ENCODE measurements around the gene EPHA5. TPM values are rescaled to one million over a fixed set of nuclear protein-coding genes. Genes with fewer than 3 reads are reported as not detected.
"Not testable (repeated sequence)": the region's sequence is repeated elsewhere in the genome, so short reads cannot be mapped to it uniquely, and the experiment has no call there.

Gene EPHA5
- total RNA-seq, 1 donor from 2014 or later = 1.2 TPM

DNA sequence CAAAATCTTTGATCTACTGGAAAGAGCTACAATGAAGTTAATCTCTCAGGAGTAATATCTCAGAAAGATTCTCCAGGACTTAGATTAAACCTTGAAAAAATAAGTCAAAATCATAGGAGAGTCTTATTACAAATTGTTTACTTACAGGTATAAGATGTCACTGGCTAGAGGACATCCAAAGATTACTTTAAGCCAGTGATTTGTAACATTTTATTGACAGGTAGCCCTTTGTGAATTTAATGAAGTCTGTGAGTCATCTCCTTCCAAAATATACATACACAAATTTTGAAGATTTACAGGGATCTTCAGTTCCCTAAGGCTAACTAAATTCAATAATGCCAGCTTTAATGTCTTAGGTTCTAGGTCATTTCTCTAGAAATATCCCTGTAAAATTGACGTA lies 359.7 kb downstream of the EPHA5 start:
- Histone ChIP-seq H3K27me3 (no peaks in the 10 kb centered on the region), H3K4me1 (no peaks in the 10 kb centered on the region), H3K9me3 (no peaks in the 10 kb centered on the region), H3K27ac (no peak overlapping the region), H3K36me3 (no peaks in the 10 kb centered on the region), H3K4me3 (no peak overlapping the region)
- no peak for DNase-seq (ENCODE audit: extremely low spot score in 2 of 2)
- TF ChIP-seq POLR2A (IDR thresholded peaks at IDR 0.05) = no peak
- intact Hi-C loops (cut with DNase I) = no loop called here

DNA sequence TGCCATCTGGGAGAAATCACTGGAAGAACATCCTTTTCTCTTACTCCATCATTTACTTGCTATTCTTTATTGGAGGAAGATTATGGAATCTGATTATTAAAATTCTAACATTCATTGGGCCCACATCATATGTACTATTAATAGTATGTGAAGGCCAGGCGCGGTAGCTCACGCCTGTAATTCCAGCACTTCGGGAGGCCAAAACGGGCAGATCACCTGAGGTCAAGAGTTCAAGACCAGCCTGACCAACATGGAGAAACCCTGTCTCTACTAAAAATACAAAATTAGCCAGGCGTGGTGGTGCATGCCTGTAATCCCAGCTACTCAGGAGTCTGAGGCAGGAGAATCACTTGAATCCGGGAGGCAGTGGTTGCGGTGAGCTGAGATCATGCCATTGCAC lies 361.7 kb downstream of the EPHA5 start:
- H3K27ac ChIP-seq; H3K4me3 ChIP-seq; DNase-seq (ENCODE audit: extremely low spot score in 2 of 2); H3K9me3 ChIP-seq; H3K27me3 ChIP-seq; H3K4me1 ChIP-seq; intact Hi-C loops (cut with DNase I); H3K36me3 ChIP-seq: not testable (repeated sequence)

DNA sequence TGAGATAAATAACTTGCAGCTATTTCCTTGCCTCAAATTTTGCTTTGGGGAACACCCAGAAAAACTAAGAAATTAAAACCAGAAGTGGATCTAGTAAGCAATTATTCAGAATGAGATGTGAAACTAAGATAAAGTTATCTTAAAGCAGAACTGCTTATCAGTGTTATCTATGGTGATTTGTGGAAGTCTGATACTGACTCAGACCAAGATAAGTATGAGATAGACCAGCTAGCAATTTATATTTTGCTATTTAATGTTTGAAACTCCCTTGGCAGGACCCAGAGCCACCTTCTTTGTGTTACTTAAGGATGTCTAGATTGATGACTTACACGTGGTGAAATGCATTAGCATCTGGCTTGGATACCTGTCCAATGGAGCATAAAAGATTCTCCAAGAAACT lies 368.1 kb downstream of the EPHA5 start:
- Histone ChIP-seq H3K4me1 (no peaks in the 10 kb centered on the region), H3K27ac (no peak overlapping the region), H3K36me3 (no peaks in the 10 kb centered on the region), H3K4me3 (no peak overlapping the region), H3K27me3 (no peaks in the 10 kb centered on the region), H3K9me3 (no peaks in the 10 kb centered on the region)
- intact Hi-C loops (cut with DNase I) = no loop called here
- TF ChIP-seq, protein P1, sequence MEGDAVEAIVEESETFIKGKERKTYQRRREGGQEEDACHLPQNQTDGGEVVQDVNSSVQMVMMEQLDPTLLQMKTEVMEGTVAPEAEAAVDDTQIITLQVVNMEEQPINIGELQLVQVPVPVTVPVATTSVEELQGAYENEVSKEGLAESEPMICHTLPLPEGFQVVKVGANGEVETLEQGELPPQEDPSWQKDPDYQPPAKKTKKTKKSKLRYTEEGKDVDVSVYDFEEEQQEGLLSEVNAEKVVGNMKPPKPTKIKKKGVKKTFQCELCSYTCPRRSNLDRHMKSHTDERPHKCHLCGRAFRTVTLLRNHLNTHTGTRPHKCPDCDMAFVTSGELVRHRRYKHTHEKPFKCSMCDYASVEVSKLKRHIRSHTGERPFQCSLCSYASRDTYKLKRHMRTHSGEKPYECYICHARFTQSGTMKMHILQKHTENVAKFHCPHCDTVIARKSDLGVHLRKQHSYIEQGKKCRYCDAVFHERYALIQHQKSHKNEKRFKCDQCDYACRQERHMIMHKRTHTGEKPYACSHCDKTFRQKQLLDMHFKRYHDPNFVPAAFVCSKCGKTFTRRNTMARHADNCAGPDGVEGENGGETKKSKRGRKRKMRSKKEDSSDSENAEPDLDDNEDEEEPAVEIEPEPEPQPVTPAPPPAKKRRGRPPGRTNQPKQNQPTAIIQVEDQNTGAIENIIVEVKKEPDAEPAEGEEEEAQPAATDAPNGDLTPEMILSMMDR (IDR thresholded peaks at IDR 0.05) = no peak
- TF ChIP-seq POLR2AphosphoS5 (IDR thresholded peaks at IDR 0.05; ENCODE audit: insufficient read depth in 1 of 2, low read depth in 1 of 2) (no peak), POLR2A (IDR thresholded peaks at IDR 0.05) (no peak)
- no peak for DNase-seq (ENCODE audit: extremely low spot score in 2 of 2)

DNA sequence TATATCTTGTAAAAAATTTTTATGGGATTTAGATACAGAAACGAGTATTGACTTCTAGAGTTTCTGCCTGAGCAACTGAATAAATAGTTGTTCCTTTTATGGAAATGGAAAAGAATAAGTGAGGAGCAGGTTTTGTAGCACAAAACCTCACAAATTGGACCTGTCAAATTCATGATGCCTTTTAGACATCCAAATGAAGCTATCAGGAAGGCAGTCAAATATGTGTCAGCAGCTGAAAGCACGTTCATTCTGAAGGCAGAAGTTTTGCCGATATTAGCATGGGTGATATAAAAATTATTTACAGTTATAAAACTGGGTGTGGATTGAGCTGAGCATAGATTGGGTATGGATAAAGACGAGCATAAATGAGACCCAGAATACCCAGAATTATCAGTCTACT lies 374.0 kb downstream of the EPHA5 start:
- no peak for DNase-seq (ENCODE audit: extremely low spot score in 2 of 2)
- intact Hi-C loops (cut with DNase I) = no loop called here
- Histone ChIP-seq H3K36me3 (no peaks in the 10 kb centered on the region), H3K27ac (no peak overlapping the region), H3K4me3 (no peak overlapping the region), H3K4me1 (no peaks in the 10 kb centered on the region), H3K27me3 (no peaks in the 10 kb centered on the region), H3K9me3 (no peaks in the 10 kb centered on the region)
- no peak for TF ChIP-seq POLR2AphosphoS5 (IDR thresholded peaks at IDR 0.05; ENCODE audit: insufficient read depth in 1 of 2, low read depth in 1 of 2)
- no peak for TF ChIP-seq POLR2A (IDR thresholded peaks at IDR 0.05)
- TF ChIP-seq, protein P1 (IDR thresholded peaks at IDR 0.05) = no peak

DNA sequence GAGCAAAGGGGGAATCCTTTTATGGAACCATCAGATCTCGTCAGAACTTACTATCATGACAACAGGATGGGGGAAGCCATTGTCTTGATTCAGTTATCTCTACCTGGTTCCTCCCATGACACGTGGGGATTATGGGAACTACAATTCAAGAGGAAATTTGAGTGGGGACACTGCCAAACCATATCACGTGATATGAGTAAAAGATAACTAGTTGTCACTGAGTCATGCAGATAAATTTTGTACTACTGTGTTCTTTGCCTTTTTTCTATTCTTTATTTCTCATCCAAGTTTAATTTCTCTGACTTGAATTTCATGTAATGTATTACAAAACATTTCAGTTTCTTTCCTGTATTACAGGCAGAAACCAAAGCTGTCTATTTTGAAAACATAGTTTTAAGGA lies 383.2 kb downstream of the EPHA5 start:
- Histone ChIP-seq H3K27me3 (no peaks in the 10 kb centered on the region), H3K4me1 (no peaks in the 10 kb centered on the region), H3K27ac (no peak overlapping the region), H3K9me3 (no peaks in the 10 kb centered on the region), H3K4me3 (no peak overlapping the region), H3K36me3 (no peaks in the 10 kb centered on the region)
- intact Hi-C loops (cut with DNase I) = no loop called here
- no peak for DNase-seq (ENCODE audit: extremely low spot score in 2 of 2)
- no peak for TF ChIP-seq POLR2A (IDR thresholded peaks at IDR 0.05)
- no peak for TF ChIP-seq POLR2AphosphoS5 (IDR thresholded peaks at IDR 0.05; ENCODE audit: insufficient read depth in 1 of 2, low read depth in 1 of 2)
- TF ChIP-seq, protein P1 (IDR thresholded peaks at IDR 0.05) = no peak

Data from vagina (tissue), 2 donors.